Right hindlimb (tissue), 1 donor: Measurements from ENCODE around the gene FABP2.
A peak's percentile ranks its signal among the peaks of the same experiment; 100 is the strongest.
"Not testable (repeated sequence)": the region's sequence is repeated elsewhere in the genome, so short reads cannot be mapped to it uniquely, and the experiment has no call there.

Source experiments
- DNase-seq: peaks from one replicate; pipeline ENCODE4 v3.0.0-alpha.2; 2018

The FABP2 gene

DNA sequence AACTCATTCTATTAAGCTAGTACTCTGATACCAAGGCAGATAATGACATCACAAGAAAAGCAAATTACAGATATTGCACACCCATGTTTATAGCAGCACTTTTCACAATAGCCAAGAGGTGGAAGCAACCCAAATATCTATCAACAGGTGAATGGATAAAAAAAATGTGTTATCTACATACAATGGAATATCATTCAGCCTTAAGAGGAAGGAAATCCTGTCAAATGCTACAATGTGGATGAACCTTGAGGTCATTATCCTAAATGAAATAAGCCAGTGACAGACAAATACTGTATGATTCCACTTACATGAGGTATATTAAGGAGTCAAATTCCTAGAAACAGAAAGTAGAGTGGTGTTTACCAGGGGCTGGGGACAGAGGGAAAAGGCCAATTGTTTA lies 14.3 kb downstream of the FABP2 start:
- no peak for DNase-seq

DNA sequence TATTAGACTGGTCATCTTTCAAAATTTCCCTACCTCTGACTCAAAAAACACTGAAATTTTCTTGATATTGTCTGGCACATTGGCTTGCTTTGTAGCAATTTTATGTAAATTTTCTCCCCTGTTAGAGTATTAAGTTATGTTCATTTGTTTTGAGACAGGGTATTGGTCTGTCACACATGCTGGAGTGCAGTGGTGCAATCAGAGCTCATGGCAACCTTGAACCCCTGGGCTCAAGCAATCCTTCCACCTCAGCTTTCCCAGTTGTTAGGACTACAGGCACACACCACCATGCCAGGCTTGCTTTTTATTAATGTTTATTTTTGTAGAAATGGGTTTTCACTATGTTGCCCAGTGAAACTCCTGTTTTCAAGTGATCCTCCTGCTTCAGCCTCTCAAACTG lies 17.5 kb downstream of the FABP2 start:
- no peak for DNase-seq

DNA sequence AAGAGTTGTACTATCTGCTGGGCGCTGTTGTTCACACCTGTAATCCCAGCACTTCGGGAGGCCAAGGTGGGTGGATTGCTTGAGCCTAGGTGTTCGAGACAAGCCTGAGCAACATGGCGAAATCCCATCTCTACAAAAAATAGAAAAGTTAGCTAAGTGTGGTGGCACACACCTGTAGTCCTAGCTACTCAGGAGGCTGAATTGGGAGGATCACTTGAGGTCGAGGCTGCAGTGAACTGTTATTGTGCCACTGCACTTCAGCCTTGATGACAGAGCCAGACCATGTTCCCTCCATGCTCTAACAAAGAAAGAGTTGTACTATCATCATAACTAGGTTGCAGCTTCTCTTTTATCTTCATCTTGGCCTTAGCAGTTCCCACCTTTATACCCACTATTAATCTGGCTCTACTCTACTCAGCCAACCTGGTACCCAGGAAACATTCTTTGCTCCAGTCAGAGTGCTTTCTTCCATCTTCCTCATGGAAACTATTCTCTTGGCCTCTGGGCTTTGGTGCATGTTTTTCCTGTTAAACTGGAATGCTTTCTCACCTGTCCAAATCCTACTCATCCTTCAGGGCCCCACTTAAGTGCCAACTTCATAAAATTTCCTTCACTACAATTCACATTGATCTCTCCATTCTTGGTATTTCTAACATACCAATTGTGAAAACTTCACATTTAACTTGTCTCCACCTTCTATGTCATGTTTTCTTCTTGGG lies 18.2 kb downstream of the FABP2 start:
- no peak for DNase-seq

DNA sequence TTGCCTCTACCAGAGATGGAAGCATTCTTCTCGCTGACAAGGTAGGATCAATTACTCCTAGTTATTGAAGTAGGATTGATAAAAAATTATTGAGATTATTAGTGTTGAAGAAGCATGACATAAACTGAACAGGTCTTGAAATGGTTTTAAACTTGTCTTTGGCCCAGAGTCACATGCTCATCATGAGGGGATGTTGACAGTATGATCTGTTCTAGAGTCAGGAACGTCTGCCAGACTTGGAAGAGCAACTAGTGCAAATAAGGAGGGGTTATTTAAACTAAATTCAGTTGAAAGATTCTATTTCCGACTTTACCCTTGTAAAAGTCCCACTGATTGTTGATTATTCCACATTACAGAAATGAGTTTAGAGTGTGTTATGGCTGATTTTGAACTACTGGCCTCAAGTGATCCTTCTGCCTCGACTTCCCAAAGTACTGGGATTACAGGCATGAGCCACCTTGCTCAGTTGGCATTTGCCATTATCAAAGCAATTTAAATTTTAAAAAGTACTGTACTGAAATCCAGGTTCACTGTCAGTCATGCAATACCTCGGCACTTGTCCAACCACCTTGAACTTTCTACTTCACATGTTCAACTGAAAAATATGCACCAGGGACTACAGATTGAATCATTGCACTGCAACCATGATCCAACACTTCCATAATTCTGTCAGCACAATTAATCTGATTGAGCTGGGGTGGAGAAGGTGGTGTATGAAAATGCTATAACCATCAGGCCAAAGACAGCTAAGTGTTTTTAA lies 19.7 kb downstream of the FABP2 start:
- no peak for DNase-seq

DNA sequence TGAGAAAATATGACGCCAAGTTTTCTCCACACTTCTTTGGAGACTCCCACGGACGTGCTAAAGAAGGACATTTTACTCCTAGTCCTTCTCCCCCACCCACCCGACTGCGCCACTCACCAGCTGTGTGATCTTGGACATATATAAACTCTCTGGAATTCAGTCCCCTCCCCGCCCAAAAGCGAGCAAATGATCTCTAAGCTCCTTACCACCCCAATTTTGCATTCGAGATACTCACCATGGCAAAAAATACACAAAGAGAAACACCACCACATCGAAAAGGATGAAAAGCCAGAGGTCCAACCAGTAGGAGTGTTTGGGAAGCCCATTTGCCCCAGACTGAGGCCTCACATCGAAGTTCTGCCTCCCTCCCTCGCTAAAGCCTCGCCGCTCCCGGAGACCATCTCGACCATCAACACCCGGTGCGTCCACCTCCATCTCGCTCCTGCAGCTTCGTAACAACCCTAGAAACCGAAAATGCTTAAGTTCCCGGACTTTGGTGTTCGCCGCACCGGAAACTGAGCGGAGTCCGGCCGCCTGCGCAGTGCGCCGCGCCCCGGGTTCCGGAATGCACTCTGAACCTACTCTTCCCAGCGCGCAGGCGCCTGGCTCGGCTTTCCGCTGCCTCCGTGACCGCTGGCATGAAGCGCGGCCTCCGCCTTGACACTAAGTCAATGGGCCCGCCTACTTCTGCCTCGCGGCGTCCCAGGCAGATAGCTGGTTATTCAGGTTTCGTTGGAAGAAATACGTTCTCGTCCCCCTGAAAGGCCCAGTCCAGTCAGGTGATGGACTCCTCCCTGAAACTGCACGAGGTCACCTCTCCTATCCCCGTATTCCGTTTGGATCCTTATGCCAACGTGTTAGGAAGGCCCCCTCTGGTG lies 21.6 kb downstream of the FABP2 start:
- peak; percentile 93 for DNase-seq

DNA sequence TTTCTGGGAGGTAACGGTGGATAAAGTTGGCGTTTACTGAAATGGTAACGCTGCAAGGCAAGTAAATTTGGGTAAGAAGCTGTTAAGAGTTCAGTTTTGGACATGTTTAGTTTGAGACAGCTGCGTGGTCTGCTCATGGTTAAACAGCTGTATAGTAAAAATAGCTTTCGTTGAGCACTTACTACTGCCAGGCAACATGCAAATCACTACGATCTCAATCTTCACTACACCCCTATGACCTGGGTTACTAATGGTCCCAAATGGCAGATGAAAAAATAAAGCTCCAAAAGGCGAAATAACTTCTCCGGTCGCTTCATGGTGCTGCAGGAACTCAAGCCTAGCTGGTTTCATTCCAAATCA lies 22.2 kb downstream of the FABP2 start:
- no peak for DNase-seq

DNA sequence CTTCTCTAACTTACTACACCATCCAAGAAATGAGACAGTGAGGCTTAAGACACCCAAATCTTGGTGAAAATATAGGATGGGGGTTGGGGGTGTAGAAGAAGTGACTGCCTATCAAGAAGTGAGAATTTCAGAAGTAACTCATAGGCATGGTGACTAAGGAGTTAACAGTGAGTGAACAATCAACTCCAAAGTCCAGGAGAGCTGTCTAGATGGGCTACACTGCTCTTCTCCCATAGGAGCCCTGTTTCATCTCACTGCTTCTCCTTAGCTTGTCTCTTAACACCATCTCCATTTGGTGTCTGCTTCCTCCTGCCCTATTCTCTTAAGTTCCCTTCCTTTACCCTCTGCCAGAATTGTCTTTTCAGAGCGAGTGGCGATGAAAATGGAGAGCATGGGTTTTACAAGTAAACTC lies 22.7 kb downstream of the FABP2 start:
- no peak for DNase-seq

DNA sequence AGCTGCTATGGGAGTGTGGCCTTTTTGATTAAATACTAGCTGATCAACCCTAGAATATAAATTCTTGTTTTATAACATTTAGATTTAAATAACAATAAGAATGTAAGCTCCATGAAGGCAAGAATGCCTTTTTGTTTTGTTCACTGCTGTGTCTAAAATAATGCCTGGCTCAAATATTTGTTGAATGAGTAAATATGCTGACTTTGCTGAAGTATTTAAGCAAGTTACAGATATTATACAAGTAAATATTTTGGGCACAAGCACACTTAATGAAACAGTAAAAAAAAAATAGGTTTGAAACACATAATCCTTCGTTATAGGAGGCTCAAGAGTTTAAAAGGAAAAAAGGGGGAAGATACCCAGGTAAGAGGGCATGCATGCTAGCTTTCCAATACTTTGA lies 24.1 kb downstream of the FABP2 start:
- no peak for DNase-seq

DNA sequence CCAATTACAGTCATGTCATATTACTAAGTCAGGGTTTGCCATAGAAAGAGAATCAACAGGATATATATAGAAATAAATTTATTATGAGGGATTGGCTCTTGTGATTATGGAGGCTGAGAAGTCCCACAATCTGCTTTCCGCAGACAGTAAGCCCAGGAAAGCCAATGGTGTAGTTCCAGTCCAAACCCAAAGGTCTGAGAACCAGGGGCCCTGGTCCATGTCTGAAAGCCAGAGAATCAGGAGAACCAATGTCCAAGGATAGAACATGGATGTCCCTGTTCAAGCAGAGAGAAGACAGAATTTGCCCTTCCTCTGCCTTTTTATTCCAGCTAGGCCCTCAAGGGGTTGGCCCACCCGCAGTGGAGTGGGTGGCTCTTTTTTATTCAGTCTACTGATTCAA lies 25.6 kb downstream of the FABP2 start:
- DNase-seq = no peak

DNA sequence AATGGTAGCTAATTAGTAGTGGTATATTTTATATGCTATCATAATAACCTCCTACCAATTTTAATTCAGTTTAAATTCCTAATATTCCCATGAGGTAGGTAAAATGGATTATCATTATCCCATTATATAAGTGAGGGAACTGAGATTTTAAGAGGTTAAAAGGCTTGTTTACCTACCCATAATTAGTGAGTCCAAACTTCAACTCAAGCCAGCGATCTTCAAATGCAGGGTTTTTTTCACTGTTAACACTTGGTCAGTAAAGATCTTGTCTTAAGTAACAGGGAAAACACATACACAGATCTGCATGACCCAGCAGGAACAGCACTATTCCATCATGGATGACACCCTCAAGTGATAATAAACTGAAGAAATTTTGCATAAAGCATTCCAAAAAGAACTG lies 31.3 kb downstream of the FABP2 start:
- no peak for DNase-seq

DNA sequence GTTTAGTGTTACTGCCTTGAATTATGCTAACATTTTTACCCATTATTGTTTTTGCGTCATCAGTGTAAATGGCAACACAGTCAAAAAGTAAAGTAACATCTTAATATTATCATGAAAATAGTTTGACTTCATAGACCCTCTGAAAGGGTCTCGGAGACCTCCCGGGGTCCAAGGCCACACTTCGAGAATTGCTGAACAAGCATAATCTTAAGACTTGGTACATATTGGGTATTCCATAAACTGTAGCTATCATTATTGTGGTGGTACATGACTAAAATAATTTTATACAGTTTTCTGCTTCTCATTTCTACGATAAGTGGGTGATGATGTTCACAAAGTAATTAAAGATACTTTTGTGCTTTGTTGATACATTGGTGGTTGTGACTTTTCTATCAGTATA lies 32.6 kb downstream of the FABP2 start:
- DNase-seq = no peak

DNA sequence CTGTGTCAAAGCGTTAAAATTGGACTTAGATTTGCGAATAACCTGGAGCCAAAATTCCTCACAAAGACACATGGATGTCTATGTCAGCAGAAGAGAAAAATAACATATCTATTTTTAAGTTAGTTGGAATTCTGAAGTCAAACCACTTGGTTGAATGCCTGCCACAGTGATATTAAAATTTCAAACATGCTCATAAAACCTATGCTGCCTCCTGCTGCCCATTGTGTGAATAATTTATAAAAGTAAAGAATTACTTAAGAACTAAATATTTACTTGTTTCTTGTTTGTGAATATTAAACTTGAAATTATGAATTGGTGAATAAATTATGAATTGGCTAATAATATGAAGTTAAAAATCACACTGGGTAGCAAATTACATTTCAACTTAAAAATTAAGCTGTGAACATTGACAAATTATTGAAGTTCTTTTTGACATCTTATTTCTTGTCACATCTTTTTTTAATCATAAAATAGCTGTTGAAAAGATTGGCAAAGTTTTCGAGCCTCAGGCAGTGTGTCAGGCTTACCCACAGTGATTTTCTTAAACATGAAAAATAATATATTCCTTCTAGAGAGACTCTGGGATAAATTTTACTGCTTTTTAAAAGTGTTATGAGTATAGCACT lies 35.4 kb downstream of the FABP2 start:
- no peak for DNase-seq

DNA sequence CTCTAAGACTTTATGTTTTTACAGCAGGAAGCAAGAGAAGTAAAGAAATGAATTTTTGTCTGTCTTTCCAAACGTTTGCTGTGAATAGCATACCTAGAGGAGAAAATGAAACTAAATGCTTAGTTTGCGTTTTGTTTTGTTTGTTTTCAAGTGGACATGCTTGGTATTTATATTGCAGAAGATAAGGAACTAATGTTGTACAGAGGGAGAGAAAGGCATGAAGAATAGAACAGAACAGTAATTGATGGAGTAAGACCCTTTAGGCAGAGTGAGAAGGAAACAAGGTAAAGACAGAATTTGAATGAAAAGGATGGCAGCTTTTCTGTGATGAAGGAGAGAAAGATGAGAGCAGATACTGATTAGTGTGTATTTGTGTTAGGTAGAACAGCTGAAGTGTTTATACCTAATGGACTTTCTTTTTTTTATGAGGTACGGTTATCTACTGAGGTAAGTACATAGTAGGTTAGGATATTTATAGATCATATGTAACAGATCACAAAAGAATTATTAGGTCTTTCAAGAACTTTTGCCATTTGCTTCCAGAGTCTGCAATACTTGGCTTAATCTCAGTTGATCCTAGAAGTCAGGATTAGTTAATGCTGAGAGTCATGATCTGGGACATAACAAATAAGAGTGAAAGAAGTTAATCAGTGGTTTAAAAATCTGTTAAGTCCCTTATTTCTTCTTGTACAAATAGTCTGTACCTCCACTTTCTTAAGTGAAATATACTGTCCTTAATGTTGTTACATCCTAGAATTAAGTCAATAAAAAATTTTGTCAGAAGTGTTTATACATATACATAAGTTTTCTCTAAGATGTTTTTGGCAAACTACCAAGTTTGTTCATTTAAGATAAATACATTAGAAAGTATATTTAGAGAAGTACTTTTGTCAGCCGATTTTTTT lies 36.8 kb downstream of the FABP2 start:
- no peak for DNase-seq

DNA sequence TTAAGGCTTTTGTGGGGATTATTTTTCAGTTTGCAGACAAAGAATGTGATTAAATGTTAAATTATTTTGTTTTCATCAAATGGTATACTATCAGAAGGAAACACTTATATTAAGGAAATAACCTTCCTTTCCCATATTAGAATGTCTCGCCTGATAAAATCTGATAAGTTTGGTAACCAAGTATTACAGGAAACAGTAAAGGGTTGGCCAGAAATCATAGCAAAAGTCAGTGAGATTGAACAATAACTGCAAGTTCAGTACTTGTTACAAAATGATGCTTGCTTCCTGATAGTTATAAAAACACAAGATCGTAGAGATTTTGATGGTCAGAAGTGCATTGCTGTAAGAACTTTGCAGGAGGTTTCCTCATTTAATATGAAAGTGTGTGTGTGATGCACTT lies 40.5 kb downstream of the FABP2 start:
- no peak for DNase-seq

DNA sequence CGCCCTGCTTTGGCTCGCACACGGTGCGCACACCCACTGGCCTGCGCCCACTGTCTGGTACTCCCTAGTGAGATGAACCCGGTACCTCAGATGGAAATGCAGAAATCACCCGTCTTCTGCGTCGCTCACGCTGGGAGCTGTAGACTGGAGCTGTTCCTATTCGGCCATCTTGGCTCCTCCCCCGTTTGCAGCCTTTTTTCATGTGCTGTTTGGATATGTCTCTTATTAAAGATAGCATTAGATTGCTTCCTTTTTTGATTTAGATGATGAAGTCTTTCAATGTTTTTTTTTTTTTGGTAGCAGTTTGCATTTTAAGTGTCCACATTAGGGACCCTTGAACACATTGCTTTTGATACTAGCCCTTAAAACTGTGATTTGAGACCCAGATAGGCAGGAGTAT lies 42.0 kb downstream of the FABP2 start:
- not testable (repeated sequence) for DNase-seq

DNA sequence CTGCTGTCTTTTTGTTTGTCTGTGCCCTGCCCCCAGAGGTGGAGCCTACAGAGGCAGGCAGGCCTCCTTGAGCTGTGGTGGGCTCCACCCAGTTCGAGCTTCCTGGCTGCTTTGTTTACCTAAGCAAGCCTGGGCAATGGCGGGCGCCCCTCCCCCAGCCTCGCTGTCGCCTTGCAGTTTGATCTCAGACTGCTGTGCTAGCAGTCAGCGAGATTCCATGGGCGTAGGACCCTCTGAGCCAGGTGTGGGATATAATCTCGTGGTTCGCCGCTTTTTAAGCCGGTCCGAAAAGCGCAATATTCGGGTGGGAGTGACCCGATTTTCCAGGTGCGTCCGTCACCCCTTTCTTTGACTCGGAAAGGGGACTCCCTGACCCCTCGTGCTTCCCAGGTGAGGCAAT lies 42.4 kb downstream of the FABP2 start:
- not testable (repeated sequence) for DNase-seq

DNA sequence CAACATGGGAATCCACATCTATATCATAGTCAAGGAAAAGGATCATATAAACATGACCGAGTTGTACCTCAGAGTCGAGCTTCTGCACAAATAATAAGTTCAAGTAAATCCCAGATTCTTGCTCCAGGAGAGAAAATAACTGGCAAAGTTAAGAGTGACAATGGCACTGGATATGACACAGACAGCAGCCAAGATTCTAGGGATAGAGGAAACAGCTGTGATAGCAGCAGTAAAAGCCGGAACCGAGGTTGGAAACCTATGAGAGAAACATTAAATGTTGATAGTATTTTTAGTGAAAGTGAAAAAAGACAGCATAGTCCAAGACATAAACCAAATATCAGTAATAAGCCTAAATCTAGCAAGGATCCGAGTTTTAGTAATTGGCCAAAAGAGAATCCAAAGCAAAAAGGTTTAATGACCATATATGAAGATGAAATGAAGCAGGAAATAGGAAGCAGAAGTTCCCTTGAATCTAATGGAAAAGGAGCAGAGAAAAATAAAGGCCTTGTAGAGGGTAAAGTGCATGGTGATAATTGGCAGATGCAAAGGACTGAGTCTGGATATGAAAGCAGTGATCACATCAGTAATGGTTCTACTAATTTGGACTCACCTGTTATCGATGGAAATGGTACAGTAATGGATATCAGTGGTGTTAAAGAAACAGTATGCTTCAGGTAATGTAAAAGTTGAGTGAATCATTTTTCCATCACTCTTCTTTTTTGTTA lies 50.4 kb downstream of the FABP2 start:
- no peak for DNase-seq

DNA sequence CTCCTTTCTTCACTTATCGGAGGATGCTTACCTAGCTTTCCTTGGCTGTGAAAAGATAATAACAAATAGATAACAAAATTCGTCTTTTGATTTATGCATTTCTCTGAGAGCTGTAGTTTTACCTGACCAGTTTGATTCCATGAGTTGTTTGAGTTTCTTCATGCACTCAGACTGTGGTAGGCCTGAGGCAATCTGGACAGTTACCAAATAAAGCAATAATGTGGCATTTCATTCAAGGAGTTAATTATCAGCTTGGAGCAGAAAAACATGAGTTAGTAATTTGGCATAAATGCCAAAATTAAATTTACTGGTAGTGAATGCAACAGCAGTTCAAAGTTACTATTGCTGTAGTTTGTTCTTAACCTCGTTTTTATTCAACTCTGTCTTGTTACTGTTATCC lies 53.5 kb downstream of the FABP2 start:
- no peak for DNase-seq
